NCI-H345 (cell line): Measurements from ENCODE around the gene ZNF823.
"Not testable (repeated sequence)": the region's sequence is repeated elsewhere in the genome, so short reads cannot be mapped to it uniquely, and the experiment has no call there.

Source experiments
- DNase-seq: peaks from one replicate; lab custom pipeline; 2025; lab: John Stamatoyannopoulos, UW

The ZNF823 gene

DNA sequence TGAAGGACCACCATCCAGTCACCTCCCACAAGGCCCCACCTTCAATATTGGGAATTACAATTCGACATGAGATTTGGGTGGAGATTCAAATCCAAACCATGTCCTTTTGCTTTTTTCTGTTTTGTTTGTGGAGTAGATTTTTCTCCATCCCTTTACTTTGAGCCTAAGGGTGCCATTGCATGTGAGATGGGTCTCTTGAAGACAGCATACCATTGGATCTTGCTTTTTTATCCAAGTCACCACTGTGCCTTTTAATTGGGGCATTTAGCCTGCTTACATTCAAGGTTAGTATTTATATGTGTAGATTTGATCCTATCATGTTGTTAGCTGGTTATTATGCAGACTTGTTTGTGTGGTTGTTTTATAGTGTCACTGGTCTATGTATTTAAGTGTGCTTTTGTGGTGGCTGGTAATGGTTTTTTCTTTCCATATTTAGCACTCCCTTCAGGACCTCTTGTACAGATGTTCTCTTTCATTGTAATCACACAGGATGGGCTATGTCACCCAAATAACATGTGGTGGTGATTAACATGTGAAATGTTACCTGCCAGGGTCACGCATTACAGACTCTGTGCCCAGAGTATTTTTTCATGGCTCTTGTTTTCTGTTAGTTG is 58.0 kb downstream of the ZNF823 start:
- DNase-seq = no peak

DNA sequence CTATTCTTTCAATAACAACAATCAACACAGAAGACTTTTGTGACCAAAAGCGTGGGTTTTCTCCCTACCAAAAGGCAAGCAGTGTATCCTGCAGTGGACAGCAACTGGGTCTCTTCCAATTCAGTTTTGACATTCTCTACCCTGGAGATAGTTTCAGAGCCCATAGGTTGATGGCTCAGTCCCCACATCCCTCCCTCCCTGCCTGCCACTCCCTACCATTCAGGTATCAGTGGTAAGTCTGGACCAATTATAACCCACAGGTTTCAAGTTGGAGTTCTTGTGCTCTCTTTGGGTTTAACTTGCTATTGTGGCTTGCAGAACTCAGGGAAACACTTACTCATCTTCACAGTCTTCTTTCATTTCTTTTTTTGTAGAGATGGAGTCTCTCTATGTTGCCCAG is 60.2 kb downstream of the ZNF823 start:
- DNase-seq = no peak

DNA sequence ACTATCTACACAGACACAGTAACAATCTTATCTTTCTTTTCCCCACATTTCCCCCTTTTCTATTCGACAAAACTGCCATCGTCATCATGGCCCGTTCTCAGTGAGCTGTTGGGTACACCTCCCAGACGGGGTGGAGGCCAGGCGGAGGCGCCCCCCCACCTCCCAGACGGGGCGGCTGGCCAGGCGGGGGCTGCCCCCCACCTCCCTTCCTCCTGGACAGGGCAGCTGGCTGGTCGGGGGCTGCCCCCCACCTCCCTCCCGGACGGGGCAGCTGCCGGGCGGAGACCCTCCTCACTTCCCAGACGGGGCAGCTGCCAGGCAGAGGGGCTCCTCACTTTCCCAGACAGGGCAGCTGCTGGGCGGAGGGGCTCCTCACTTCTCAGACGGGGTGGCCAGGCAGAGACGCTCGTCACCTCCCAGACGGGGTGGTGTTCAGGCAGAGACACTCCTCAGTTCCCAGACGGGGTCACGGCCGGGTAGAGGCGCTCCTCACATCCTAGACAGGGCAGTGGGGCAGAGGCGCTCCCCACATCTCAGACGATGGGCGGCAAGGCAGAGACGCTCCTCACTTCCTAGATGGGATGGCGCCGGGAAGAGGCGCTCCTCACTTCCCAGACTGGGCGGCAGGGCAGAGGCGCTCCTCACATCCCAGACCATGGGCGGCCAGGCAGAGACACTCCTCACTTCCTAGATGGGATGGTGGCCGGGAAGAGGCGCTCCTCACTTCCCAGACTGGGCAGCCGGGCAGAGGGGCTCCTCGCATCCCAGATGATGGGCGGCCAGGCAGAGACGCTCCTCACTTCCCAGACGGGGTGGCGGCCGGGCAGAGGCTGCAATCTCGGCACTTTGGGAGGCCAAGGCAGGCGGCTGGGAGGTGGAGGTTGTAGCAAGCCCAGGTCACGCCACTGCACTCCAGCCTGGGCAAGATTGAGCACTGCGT is 61.8 kb downstream of the ZNF823 start:
- DNase-seq = not testable (repeated sequence)

DNA sequence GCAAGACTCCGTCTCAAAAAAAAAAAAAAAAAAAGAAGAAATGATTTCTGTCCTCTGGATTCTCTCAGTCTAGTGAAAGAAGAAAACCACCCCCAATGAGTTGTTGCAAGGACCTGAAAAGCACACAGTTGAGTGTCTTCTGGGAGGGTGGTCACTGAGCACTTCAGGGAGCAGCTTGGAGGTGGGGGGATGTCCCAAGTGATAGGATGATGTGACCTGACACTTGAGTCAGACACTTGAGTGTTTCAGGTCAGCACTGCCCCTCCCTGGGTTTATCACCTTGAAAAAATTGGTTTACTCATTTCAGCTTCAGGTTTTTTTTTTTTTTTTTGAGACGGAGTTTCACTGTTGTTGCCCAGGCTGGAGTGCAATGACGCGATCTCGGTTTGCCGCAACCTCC is 63.2 kb downstream of the ZNF823 start:
- no peak for DNase-seq

DNA sequence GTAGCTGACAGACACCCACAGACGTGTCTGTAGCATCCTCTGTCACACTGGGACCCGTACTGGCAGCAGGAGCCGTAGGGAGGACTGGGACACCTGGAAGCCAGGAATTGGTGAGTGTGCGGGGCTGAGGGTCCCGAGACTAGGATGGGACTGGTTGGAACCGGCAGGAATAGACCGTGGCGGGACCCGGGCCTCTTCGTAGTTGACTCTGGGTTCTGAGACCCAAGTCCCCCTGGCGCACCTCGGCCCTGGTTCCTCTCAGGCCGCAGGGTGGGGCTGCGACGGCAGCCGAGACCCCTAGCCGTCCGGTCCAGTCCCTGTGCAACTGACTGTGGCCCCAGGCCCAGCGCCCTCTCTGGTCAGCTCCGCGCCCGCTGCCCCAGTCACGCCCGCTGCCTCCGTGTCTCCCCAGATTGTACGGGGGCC is 64.7 kb downstream of the ZNF823 start:
- no peak for DNase-seq

DNA sequence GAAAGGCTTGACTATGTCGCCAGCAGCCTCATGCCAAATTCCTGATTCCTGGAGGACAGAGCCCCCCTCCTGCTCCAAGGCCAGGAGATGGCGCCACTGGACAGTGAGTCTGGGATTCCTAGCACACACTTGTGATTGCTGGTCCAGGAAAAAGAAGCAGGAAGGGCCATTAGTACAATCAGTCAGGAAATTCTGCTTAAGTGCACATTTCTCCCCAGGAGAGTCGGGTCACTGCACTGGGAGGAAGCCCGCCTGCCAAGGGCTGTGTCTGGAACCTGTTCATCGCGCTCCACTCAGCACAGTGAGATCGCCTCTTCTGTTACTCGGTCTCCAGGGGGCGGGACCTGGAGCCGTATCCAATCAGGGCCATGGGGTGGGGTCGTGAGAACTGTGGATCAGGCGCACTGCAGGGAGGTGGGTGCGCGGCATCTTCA is 65.1 kb downstream of the ZNF823 start:
- peak; percentile 3 for DNase-seq
